ENCODE data around the gene KRTAP19-7.

Gene KRTAP19-7, protein sequence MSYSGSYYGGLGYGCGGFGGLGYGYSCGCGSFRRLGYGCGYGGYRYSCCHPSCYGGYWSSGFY

GRCh38 chr21:30561264-30561895 lies at the start of gene KRTAP19-7:
KRTAP19-7 (minus strand) TSS chr21:30561314; CDS start chr21:30561289, 25 bp downstream.
- Histone ChIP-seq H3K9me3 (ENCODE audit: control insufficient read depth in 5 of 5, low read length in 5 of 5) (no peaks in the 10 kb centered on the region), H3K4me1 (ENCODE audit: control insufficient read depth in 5 of 5, insufficient read depth in 5 of 5, low read length in 5 of 5) (no peaks in the 10 kb centered on the region), H3K27ac (ENCODE audit: low read depth, low read length) (no peak within 1 kb of the TSS), H3K36me3 (ENCODE audit: control insufficient read depth in 5 of 5, insufficient read depth in 5 of 5, low read length in 5 of 5) (no peaks in the 10 kb centered on the region), H3K9ac (ENCODE audit: low read length in 5 of 5) (no peak within 1 kb of the TSS), H3K27me3 (ENCODE audit: control insufficient read depth in 5 of 5, insufficient read depth in 4 of 5, low read length in 5 of 5) (no peaks in the 10 kb centered on the region), H3K4me3 (ENCODE audit: low read depth in 1 of 5, low read length in 5 of 5) (no peak within 1 kb of the TSS)

- Histone ChIP-seq H3K9me3 (ENCODE audit: control insufficient read depth in 5 of 5, low read length in 5 of 5) (peaks cover 0 to 3% (median 0%) of the 10 kb centered on the region in 5 donors), H3K27ac (ENCODE audit: low read depth, low read length) (no peak overlapping the region), H3K27me3 (ENCODE audit: control insufficient read depth in 5 of 5, insufficient read depth in 4 of 5, low read length in 5 of 5) (no peaks in the 10 kb centered on the region), H3K4me1 (ENCODE audit: control insufficient read depth in 5 of 5, insufficient read depth in 5 of 5, low read length in 5 of 5) (no peaks in the 10 kb centered on the region), H3K9ac (ENCODE audit: low read length in 5 of 5) (no peak overlapping the region), H3K36me3 (ENCODE audit: control insufficient read depth in 5 of 5, insufficient read depth in 5 of 5, low read length in 5 of 5) (no peaks in the 10 kb centered on the region), H3K4me3 (ENCODE audit: low read depth in 1 of 5, low read length in 5 of 5) (no peak overlapping the region)
These were observed 44.9 kb upstream of the KRTAP19-7 start for GRCh38 chr21:30605968-30606367.

DNA sequence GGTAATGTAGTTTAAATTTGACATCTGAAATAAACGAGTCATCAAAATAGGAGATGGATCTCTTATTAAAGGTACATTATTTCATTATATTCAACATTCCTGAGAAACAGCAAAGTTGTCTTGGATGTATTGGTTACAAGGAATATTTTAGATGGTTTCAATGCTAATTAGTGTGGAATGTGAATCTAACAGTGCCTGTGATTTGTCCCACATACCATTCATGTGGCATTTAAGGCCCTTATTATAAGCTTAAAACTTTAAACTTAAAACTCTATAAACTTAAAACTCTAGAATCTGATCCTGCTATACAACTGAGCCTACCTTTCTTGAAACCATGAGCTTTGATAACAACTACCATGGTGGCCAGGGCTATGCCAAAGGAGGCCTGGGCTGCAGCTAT lies 39.7 kb upstream of the KRTAP19-7 start, which contains the start of gene KRTAP22-1:
TSS of gene KRTAP22-1 (plus strand) at position 301 of the 400 bp plus-strand sequence.
- Histone ChIP-seq H3K36me3 (ENCODE audit: control insufficient read depth in 5 of 5, insufficient read depth in 5 of 5, low read length in 5 of 5) (no peaks in the 10 kb centered on the region), H3K27ac (ENCODE audit: low read depth, low read length) (no peak within 1 kb of the TSS), H3K9ac (ENCODE audit: low read length in 5 of 5) (no peak within 1 kb of the TSS), H3K4me1 (ENCODE audit: control insufficient read depth in 5 of 5, insufficient read depth in 5 of 5, low read length in 5 of 5) (no peaks in the 10 kb centered on the region), H3K9me3 (ENCODE audit: control insufficient read depth in 5 of 5, low read length in 5 of 5) (peaks cover 0 to 3% (median 0%) of the 10 kb centered on the region in 5 donors), H3K27me3 (ENCODE audit: control insufficient read depth in 5 of 5, insufficient read depth in 4 of 5, low read length in 5 of 5) (no peaks in the 10 kb centered on the region), H3K4me3 (ENCODE audit: low read depth in 1 of 5, low read length in 5 of 5) (no peak within 1 kb of the TSS)

- H3K4me3 ChIP-seq (ENCODE audit: low read depth in 1 of 5, low read length in 5 of 5): no peak within 1 kb of the TSS
- H3K4me1 ChIP-seq (ENCODE audit: control insufficient read depth in 5 of 5, insufficient read depth in 5 of 5, low read length in 5 of 5): no peaks in the 10 kb centered on the region
- H3K27me3 ChIP-seq (ENCODE audit: control insufficient read depth in 5 of 5, insufficient read depth in 4 of 5, low read length in 5 of 5): no peaks in the 10 kb centered on the region
These were observed 37.7 kb upstream of the KRTAP19-7 start, which contains the start of gene KRTAP6-2 for GRCh38 chr21:30598802-30599201. KRTAP6-2 (minus strand) TSS chr21:30598902; CDS start chr21:30598874, 28 bp downstream.

GRCh38 chr21:30592140-30592539 lies 31.0 kb upstream of the KRTAP19-7 start, which contains the start of gene KRTAP6-3:
KRTAP6-3 (plus strand) TSS chr21:30592440; CDS start chr21:30592446, 6 bp downstream.
- Histone ChIP-seq H3K27ac (ENCODE audit: low read depth, low read length) (no peak within 1 kb of the TSS), H3K9ac (ENCODE audit: low read length in 5 of 5) (no peak within 1 kb of the TSS), H3K4me3 (ENCODE audit: low read depth in 1 of 5, low read length in 5 of 5) (no peak within 1 kb of the TSS), H3K4me1 (ENCODE audit: control insufficient read depth in 5 of 5, insufficient read depth in 5 of 5, low read length in 5 of 5) (no peaks in the 10 kb centered on the region), H3K36me3 (ENCODE audit: control insufficient read depth in 5 of 5, insufficient read depth in 5 of 5, low read length in 5 of 5) (no peaks in the 10 kb centered on the region), H3K27me3 (ENCODE audit: control insufficient read depth in 5 of 5, insufficient read depth in 4 of 5, low read length in 5 of 5) (no peaks in the 10 kb centered on the region), H3K9me3 (ENCODE audit: control insufficient read depth in 5 of 5, low read length in 5 of 5) (no peaks in the 10 kb centered on the region)

More at GRCh38 chr21:30598802-30599201, 37.7 kb upstream of the KRTAP19-7 start, which contains the start of gene KRTAP6-2:
- Histone ChIP-seq H3K27ac (ENCODE audit: low read depth, low read length) (no peak within 1 kb of the TSS), H3K36me3 (ENCODE audit: control insufficient read depth in 5 of 5, insufficient read depth in 5 of 5, low read length in 5 of 5) (no peaks in the 10 kb centered on the region), H3K9me3 (ENCODE audit: control insufficient read depth in 5 of 5, low read length in 5 of 5) (peaks cover 0 to 3% (median 0%) of the 10 kb centered on the region in 5 donors), H3K9ac (ENCODE audit: low read length in 5 of 5) (no peak within 1 kb of the TSS)

DNA sequence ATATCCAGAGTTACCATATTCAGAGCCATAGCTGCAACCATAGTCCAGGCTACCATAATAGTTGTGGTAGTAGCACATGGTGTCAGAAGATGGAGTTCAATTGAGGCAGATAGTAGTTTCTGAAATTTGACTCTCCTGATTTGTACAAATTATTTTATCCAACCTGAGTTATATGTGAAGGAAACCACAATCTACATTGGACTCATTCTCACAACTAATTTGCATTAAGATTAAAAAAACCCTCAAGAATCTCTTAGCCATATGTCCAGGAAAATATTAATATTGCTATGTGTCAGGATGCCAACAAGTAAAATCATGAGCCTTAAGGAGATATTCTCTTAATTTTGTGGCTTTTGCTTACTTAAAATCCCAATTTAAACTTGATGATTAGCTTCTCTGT lies 29.2 kb upstream of the KRTAP19-7 start, which contains the start of gene KRTAP22-2:
TSS of gene KRTAP22-2 (minus strand) at position 101 of the 400 bp plus-strand sequence.
- Histone ChIP-seq H3K36me3 (ENCODE audit: control insufficient read depth in 5 of 5, insufficient read depth in 5 of 5, low read length in 5 of 5) (no peaks in the 10 kb centered on the region), H3K4me3 (ENCODE audit: low read depth in 1 of 5, low read length in 5 of 5) (no peak within 1 kb of the TSS), H3K4me1 (ENCODE audit: control insufficient read depth in 5 of 5, insufficient read depth in 5 of 5, low read length in 5 of 5) (no peaks in the 10 kb centered on the region), H3K9me3 (ENCODE audit: control insufficient read depth in 5 of 5, low read length in 5 of 5) (peaks cover 0 to 2% (median 0%) of the 10 kb centered on the region in 5 donors), H3K27ac (ENCODE audit: low read depth, low read length) (no peak within 1 kb of the TSS), H3K27me3 (ENCODE audit: control insufficient read depth in 5 of 5, insufficient read depth in 4 of 5, low read length in 5 of 5) (no peaks in the 10 kb centered on the region), H3K9ac (ENCODE audit: low read length in 5 of 5) (no peak within 1 kb of the TSS)

DNA sequence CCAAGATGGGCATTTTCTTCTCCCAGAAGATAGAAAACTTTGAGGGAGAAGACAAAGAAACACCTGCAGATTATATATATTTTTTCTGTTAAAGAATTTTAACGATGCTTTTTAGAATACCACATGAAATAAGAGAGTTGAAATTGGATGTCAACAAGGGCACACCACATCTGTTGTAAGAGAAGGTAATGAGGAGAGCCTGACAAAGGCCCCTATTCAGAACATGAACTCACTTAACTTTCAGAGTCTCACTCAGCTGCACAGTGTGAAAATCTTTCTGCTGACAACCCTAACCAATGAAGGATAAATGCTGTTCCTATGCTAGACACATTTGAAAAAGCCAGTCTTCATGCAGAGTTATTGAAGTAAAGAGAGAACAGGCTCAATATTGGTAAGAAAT lies 21.8 kb upstream of the KRTAP19-7 start:
- Histone ChIP-seq H3K9me3 (ENCODE audit: control insufficient read depth in 5 of 5, low read length in 5 of 5) (peaks cover 0 to 4% (median 0%) of the 10 kb centered on the region in 5 donors), H3K27ac (ENCODE audit: low read depth, low read length) (no peak overlapping the region), H3K36me3 (ENCODE audit: control insufficient read depth in 5 of 5, insufficient read depth in 5 of 5, low read length in 5 of 5) (no peaks in the 10 kb centered on the region), H3K4me1 (ENCODE audit: control insufficient read depth in 5 of 5, insufficient read depth in 5 of 5, low read length in 5 of 5) (no peaks in the 10 kb centered on the region), H3K27me3 (ENCODE audit: control insufficient read depth in 5 of 5, insufficient read depth in 4 of 5, low read length in 5 of 5) (no peaks in the 10 kb centered on the region), H3K4me3 (ENCODE audit: low read depth in 1 of 5, low read length in 5 of 5) (no peak overlapping the region), H3K9ac (ENCODE audit: low read length in 5 of 5) (no peak overlapping the region)

- Histone ChIP-seq H3K36me3 (ENCODE audit: control insufficient read depth in 5 of 5, insufficient read depth in 5 of 5, low read length in 5 of 5) (no peaks in the 10 kb centered on the region), H3K9ac (ENCODE audit: low read length in 5 of 5) (no peak overlapping the region), H3K27me3 (ENCODE audit: control insufficient read depth in 5 of 5, insufficient read depth in 4 of 5, low read length in 5 of 5) (no peaks in the 10 kb centered on the region), H3K4me3 (ENCODE audit: low read depth in 1 of 5, low read length in 5 of 5) (no peak overlapping the region), H3K9me3 (ENCODE audit: control insufficient read depth in 5 of 5, low read length in 5 of 5) (peaks cover 0 to 4% (median 0%) of the 10 kb centered on the region in 5 donors), H3K27ac (ENCODE audit: low read depth, low read length) (no peak overlapping the region), H3K4me1 (ENCODE audit: control insufficient read depth in 5 of 5, insufficient read depth in 5 of 5, low read length in 5 of 5) (no peaks in the 10 kb centered on the region)
These were observed 19.0 kb upstream of the KRTAP19-7 start for GRCh38 chr21:30580132-30580531.

- Histone ChIP-seq H3K9me3 (ENCODE audit: control insufficient read depth in 5 of 5, low read length in 5 of 5) (no peaks in the 10 kb centered on the region), H3K27me3 (ENCODE audit: control insufficient read depth in 5 of 5, insufficient read depth in 4 of 5, low read length in 5 of 5) (no peaks in the 10 kb centered on the region), H3K9ac (ENCODE audit: low read length in 5 of 5) (no peak overlapping the region)
These were observed 18.2 kb upstream of the KRTAP19-7 start for GRCh38 chr21:30579346-30579745.

GRCh38 chr21:30577766-30578165 lies 16.7 kb upstream of the KRTAP19-7 start:
- Histone ChIP-seq H3K27me3 (ENCODE audit: control insufficient read depth in 5 of 5, insufficient read depth in 4 of 5, low read length in 5 of 5) (no peaks in the 10 kb centered on the region), H3K9me3 (ENCODE audit: control insufficient read depth in 5 of 5, low read length in 5 of 5) (no peaks in the 10 kb centered on the region), H3K4me3 (ENCODE audit: low read depth in 1 of 5, low read length in 5 of 5) (no peak overlapping the region), H3K9ac (ENCODE audit: low read length in 5 of 5) (no peak overlapping the region), H3K36me3 (ENCODE audit: control insufficient read depth in 5 of 5, insufficient read depth in 5 of 5, low read length in 5 of 5) (no peaks in the 10 kb centered on the region), H3K4me1 (ENCODE audit: control insufficient read depth in 5 of 5, insufficient read depth in 5 of 5, low read length in 5 of 5) (no peaks in the 10 kb centered on the region), H3K27ac (ENCODE audit: low read depth, low read length) (no peak overlapping the region)

More at GRCh38 chr21:30579346-30579745, 18.2 kb upstream of the KRTAP19-7 start:
- H3K4me1 ChIP-seq (ENCODE audit: control insufficient read depth in 5 of 5, insufficient read depth in 5 of 5, low read length in 5 of 5): no peaks in the 10 kb centered on the region
- no peaks in the 10 kb centered on the region for H3K36me3 ChIP-seq (ENCODE audit: control insufficient read depth in 5 of 5, insufficient read depth in 5 of 5, low read length in 5 of 5)
- H3K4me3 ChIP-seq (ENCODE audit: low read depth in 1 of 5, low read length in 5 of 5): no peak overlapping the region
- H3K27ac ChIP-seq (ENCODE audit: low read depth, low read length): no peak overlapping the region
